Left lung (tissue), 10 donors: ENCODE data around the gene PAK3. TPM values are rescaled to one million over a fixed set of nuclear protein-coding genes. Genes with fewer than 3 reads are reported as not detected.
A peak's percentile ranks its signal among the peaks of the same experiment; 100 is the strongest.

Source experiments
- ATAC-seq: fragments of 200-7000 bp; cut with Tn5 transposase; one replicate; pipeline ENCODE4 v1.9.1; 2020; ENCODE audit warnings: moderate library complexity
- DNase-seq, 4 donors: peaks; one replicate each; pipeline ENCODE4 v3.0.0-alpha.2; 2013 to 2020
- H3K27ac ChIP-seq, 2 donors: fragments of 200-600 bp; sonication (generic) in 1 of 2; one replicate each; pipeline versions ENCODE4 v1.5.0 to v1.8.0; 2020 to 2021
- H3K27me3 ChIP-seq, 2 donors: fragments of 200-600 bp; sonication (generic) in 1 of 2; one replicate each; pipeline versions ENCODE4 v1.5.0 to v1.8.0; 2020 to 2021
- H3K36me3 ChIP-seq, 2 donors: fragments of 200-600 bp; sonication (generic) in 1 of 2; one replicate each; pipeline versions ENCODE4 v1.5.0 to v1.8.0; 2020 to 2021
- H3K4me1 ChIP-seq, 2 donors: fragments of 200-600 bp; one replicate each; pipeline ENCODE4 v1.8.0; 2021
- H3K4me3 ChIP-seq, 2 donors: fragments of 200-600 bp; sonication (generic) in 1 of 2; one replicate each; pipeline versions ENCODE4 v1.5.0 to v1.8.0; 2020 to 2021; ENCODE audit warnings: mild to moderate bottlenecking in 1 of 2
- H3K9me3 ChIP-seq, 2 donors: fragments of 200-600 bp; sonication (generic) in 1 of 2; one replicate each; pipeline versions ENCODE4 v1.5.0 to v1.8.0; 2020 to 2021
- intact Hi-C, 2 donors: fragments of 100-400 bp; cut with DNase I; formaldehyde crosslinking; loops; one replicate each; pipeline versions ENCODE4 v1.11.2 to v1.14.2; 2022
- polyA plus RNA-seq, 6 donors: library from polyadenylated mRNA; unstranded; fragments of 120-200 nt; gene quantifications; one replicate each; pipeline ENCODE4 v1.2.1, GENCODE V29; 2013; ENCODE audit not compliant: insufficient read length in 6 of 6
- total RNA-seq, 2 donors: library from RNA; stranded (reverse); fragmentation: NEBNext Ultra II Directional; extraction: Animal tissue kit (Norgen Biotek cat#: 25700); gene quantifications; one replicate each; pipeline ENCODE4 v1.2.1, GENCODE V29; 2021
- TF ChIP-seq, protein P1 (sequence below), 2 donors: fragments of 200-600 bp; sonication (generic) in 1 of 2; IDR thresholded peaks; one replicate each; pipeline versions ENCODE4 v1.5.0 to v1.8.0; 2021; ENCODE audit warnings: antibody characterized with exemption in 2 of 2
- donor health status: DM: no; HTN: yes; CAD: no.
- donor health status: DM: no; HTN: no; CAD: no.

PAK3 gene
- total and polyA plus RNA-seq, 8 donors, result 0.42 to 3.1 (median 0.97) TPM

DNA sequence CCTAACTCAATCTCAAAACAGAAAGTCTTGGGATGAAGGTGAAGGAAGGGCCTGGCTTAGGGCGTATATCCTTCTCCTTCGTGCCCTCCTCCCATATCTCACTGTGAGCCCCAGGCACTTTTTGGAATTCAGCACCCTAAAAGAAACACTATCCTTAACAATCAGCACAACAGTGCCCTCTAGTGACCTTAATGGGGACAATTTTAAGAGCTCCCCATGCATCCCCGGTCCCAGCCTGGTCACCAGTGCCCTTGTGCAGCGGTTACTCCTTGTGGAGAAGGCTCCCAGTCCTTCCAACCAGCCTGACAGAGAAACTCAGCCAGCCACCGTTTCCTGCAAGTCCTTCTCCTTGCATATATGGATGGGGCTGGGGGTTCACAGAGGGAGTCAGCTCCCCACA is 4.2 kb downstream of the PAK3 start:
- no peak for DNase-seq
- H3K36me3 ChIP-seq, result no peaks in the 10 kb centered on the region
- intact Hi-C loops, result no loop called here
- H3K4me3 ChIP-seq, result no peak overlapping the region
- TF ChIP-seq, protein P1, sequence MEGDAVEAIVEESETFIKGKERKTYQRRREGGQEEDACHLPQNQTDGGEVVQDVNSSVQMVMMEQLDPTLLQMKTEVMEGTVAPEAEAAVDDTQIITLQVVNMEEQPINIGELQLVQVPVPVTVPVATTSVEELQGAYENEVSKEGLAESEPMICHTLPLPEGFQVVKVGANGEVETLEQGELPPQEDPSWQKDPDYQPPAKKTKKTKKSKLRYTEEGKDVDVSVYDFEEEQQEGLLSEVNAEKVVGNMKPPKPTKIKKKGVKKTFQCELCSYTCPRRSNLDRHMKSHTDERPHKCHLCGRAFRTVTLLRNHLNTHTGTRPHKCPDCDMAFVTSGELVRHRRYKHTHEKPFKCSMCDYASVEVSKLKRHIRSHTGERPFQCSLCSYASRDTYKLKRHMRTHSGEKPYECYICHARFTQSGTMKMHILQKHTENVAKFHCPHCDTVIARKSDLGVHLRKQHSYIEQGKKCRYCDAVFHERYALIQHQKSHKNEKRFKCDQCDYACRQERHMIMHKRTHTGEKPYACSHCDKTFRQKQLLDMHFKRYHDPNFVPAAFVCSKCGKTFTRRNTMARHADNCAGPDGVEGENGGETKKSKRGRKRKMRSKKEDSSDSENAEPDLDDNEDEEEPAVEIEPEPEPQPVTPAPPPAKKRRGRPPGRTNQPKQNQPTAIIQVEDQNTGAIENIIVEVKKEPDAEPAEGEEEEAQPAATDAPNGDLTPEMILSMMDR (IDR thresholded peaks at IDR 0.05), result peak in 1 of 2 donors; percentile 41
- H3K27me3 ChIP-seq, result peaks cover 13 to 14% of the 10 kb centered on the region in 2 donors
- ATAC-seq, result peak; percentile 39
- H3K9me3 ChIP-seq, result no peaks in the 10 kb centered on the region
- no peaks in the 10 kb centered on the region for H3K4me1 ChIP-seq
- no peak overlapping the region for H3K27ac ChIP-seq

DNA sequence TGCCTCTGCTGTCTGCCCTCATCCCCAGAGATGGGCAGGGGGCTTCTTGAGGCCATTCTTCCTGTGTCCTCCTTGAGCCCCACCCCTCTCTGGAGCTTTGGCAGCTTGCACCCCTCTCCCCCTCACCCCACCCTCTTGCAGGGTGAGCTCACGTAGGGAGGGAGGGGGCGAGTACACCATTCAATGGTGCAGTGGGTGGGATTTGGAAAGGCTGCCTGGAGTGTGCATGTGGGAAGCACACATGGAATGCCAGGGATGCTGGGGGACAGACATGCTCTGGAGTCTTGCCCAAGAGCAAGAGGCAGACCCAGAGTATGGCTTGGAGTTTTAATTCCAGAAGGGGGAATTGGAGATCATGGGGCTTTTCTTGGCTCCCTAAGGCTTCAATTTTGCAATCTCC is 5.6 kb downstream of the PAK3 start:
- Histone ChIP-seq H3K27me3 (no peaks in the 10 kb centered on the region), H3K4me3 (no peak overlapping the region), H3K27ac (no peak overlapping the region), H3K9me3 (no peaks in the 10 kb centered on the region), H3K36me3 (no peaks in the 10 kb centered on the region), H3K4me1 (no peaks in the 10 kb centered on the region)
- DNase-seq, result no peak
- intact Hi-C loops, result no loop called here
- ATAC-seq, result no peak
- TF ChIP-seq, protein P1 (IDR thresholded peaks at IDR 0.05), result no peak

DNA sequence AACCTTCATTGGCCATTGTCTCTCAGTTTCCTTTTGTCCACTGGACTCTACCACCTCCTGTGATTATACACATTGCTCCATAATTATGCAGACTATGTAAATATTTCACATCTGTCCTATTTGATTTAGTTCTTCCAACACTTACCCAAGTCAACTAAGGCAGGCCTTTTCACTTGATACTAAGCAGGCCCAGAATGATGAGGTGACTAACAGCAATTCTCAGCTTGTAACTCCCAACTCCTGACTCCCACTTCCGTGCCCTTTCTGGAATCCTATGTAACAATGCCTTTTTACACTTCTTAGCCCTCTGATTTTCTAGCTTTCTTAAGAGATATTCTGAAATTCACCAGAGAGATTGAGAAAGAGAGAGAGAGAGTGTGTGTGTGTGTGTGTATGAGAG is 6.6 kb downstream of the PAK3 start:
- intact Hi-C loops, result no loop called here
- no peak overlapping the region for H3K27ac ChIP-seq
- no peaks in the 10 kb centered on the region for H3K36me3 ChIP-seq
- DNase-seq, result no peak
- TF ChIP-seq, protein P1 (IDR thresholded peaks at IDR 0.05), result no peak
- no peaks in the 10 kb centered on the region for H3K9me3 ChIP-seq
- H3K4me3 ChIP-seq, result no peak overlapping the region
- H3K4me1 ChIP-seq, result no peaks in the 10 kb centered on the region
- H3K27me3 ChIP-seq, result no peaks in the 10 kb centered on the region
- no peak for ATAC-seq

DNA sequence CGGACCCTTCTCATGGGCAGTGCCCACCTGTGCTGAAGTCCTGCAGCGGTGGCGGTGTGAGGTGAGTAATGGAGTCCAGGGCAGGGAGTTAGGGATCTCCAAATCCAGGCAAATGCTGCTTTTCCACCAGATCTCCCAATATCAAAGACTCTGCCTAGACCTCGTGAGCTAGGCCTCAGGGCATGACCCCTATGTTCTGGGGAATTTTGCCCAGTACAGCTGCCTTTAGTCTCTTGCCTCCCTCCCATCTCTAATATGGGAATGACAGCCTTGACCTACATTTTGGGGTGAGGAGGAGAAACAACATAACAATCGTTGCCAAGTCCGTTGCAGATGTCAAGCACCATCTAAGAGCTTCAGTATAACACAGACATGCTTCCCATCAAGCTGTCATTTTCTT is 7.3 kb downstream of the PAK3 start:
- TF ChIP-seq, protein P1 (IDR thresholded peaks at IDR 0.05), result no peak
- Histone ChIP-seq H3K9me3 (no peaks in the 10 kb centered on the region), H3K4me1 (no peaks in the 10 kb centered on the region), H3K27me3 (no peaks in the 10 kb centered on the region), H3K4me3 (no peak overlapping the region), H3K27ac (no peak overlapping the region), H3K36me3 (no peaks in the 10 kb centered on the region)
- ATAC-seq (peak; percentile 8), DNase-seq (no peak)
- intact Hi-C loops, result no loop called here

DNA sequence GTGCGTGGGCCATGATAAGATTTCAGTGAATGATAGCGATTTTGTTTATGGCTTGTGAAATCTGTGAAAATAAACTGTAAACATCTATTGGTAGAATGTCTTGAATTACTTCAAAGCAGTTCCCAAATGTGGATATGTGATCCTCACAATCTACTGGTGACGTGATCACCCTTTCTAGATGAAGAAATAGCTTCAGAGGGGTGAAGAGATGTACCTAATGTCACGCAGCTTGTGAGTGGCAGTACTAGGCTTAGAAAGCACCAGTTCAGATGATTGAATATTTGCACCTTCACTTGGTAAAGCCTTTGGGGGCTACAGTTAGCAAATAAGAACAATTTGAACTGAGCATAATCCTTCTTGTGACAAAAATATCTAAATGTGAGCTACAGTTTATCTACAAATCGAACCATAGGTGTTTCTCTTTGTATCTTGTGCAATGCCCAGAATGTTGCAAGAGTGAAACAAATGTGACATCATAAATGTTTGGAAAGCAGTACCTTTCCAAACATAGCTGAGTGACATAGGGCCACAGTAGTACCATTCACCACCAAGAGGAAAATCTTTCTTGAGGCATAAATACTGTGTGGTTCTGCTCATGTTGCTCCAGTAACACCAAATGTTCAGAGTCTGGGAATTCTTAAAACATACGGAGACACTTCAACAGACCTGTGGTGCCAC is 14.2 kb downstream of the PAK3 start:
- Histone ChIP-seq H3K4me1 (no peaks in the 10 kb centered on the region), H3K36me3 (no peaks in the 10 kb centered on the region), H3K27ac (no peak overlapping the region), H3K27me3 (no peaks in the 10 kb centered on the region), H3K4me3 (no peak overlapping the region), H3K9me3 (no peaks in the 10 kb centered on the region)
- DNase-seq (no peak), ATAC-seq (no peak)
- TF ChIP-seq, protein P1 (IDR thresholded peaks at IDR 0.05), result no peak
- intact Hi-C loops, result no loop called here
